GM18511 (cell line): ENCODE data around the gene PKIG.

Experiments
- ATAC-seq: cut with Tn5 transposase; IDR thresholded peaks from one replicate; pipeline ENCODE4 v1.9.1; 2021; ENCODE audit warnings: mild to moderate bottlenecking, moderate library complexity; ENCODE audit not compliant: unreplicated experiment

PKIG gene

GRCh38 chr20:44594730-44595129, 12.4 kb downstream of the PKIG start:
- ATAC-seq, result peak; percentile 40

GRCh38 chr20:44596010-44596409, 13.6 kb downstream of the PKIG start:
- no peak for ATAC-seq

- no peak for ATAC-seq
These were observed 14.5 kb downstream of the PKIG start for GRCh38 chr20:44596876-44597275.

- ATAC-seq, result no peak
These were observed 15.1 kb downstream of the PKIG start for GRCh38 chr20:44597516-44597915.

GRCh38 chr20:44597930-44598329, 15.6 kb downstream of the PKIG start:
- no peak for ATAC-seq

GRCh38 chr20:44598423-44599305, 16.3 kb downstream of the PKIG start:
- ATAC-seq, result peak; percentile 63

GRCh38 chr20:44599715-44600114, 17.3 kb downstream of the PKIG start:
- ATAC-seq, result no peak

GRCh38 chr20:44600301-44600700, 17.9 kb downstream of the PKIG start:
- no peak for ATAC-seq

- ATAC-seq, result no peak
These were observed 18.4 kb downstream of the PKIG start for GRCh38 chr20:44600758-44601201.

GRCh38 chr20:44601236-44601671, 18.9 kb downstream of the PKIG start:
- ATAC-seq, result no peak

- ATAC-seq, result no peak
These were observed 19.4 kb downstream of the PKIG start for GRCh38 chr20:44601801-44602204.

GRCh38 chr20:44603327-44603726, 20.9 kb downstream of the PKIG start:
- ATAC-seq, result no peak

GRCh38 chr20:44606725-44607441, 24.5 kb downstream of the PKIG start:
- no peak for ATAC-seq

- no peak for ATAC-seq
These were observed 26.7 kb downstream of the PKIG start for GRCh38 chr20:44609006-44609515.

- peak; percentile 72 for ATAC-seq
These were observed 27.3 kb downstream of the PKIG start for GRCh38 chr20:44609516-44610312.

GRCh38 chr20:44610313-44610962, 28.1 kb downstream of the PKIG start:
- peak; percentile 18 for ATAC-seq

- ATAC-seq, result no peak
These were observed 31.2 kb downstream of the PKIG start for GRCh38 chr20:44613575-44613974.

- ATAC-seq, result no peak
These were observed 32.1 kb downstream of the PKIG start for GRCh38 chr20:44614525-44614924.

GRCh38 chr20:44615169-44615791, 32.9 kb downstream of the PKIG start:
- ATAC-seq, result no peak
